WTC11 (cell line): ENCODE results near the gene MRPS22.

ENCODE experiments used
- FOXK1 ChIP-seq: sonication (generic); formaldehyde crosslinking; IDR thresholded peaks from 2 replicates; pipeline ENCODE4 v1.8.0; 2022; ENCODE audit warnings: mild to moderate bottlenecking, moderate library complexity, missing genetic modification reagents
- FOXP1 ChIP-seq: sonication (generic); formaldehyde crosslinking; IDR thresholded peaks from 2 replicates; pipeline ENCODE4 v1.8.0; 2022; ENCODE audit warnings: missing genetic modification reagents, mild to moderate bottlenecking, moderate library complexity, borderline replicate concordance
- NFYB ChIP-seq: sonication (generic); formaldehyde crosslinking; conservative IDR thresholded peaks from 2 replicates; pipeline ENCODE4 v1.8.0; 2022; ENCODE audit warnings: low read depth, missing genetic modification reagents
- NR1H2 ChIP-seq: sonication (generic); formaldehyde crosslinking; IDR thresholded peaks from 2 replicates; pipeline ENCODE4 v1.9.0; 2021; ENCODE audit warnings: mild to moderate bottlenecking, moderate library complexity, missing genetic modification reagents
- SP1 ChIP-seq: sonication (generic); formaldehyde crosslinking; conservative IDR thresholded peaks from 2 replicates; pipeline ENCODE4 v1.8.1; 2022; ENCODE audit warnings: missing genetic modification reagents
- TF ChIP-seq, protein P1 (sequence below): sonication (generic); formaldehyde crosslinking; IDR thresholded peaks from 2 replicates; pipeline ENCODE4 v1.8.1; 2023; ENCODE audit warnings: mild to moderate bottlenecking, missing genetic modification reagents, borderline replicate concordance
- TF ChIP-seq, protein P2 (sequence below): sonication (generic); formaldehyde crosslinking; IDR thresholded peaks from 2 replicates; pipeline ENCODE4 v1.8.1; 2022; ENCODE audit warnings: missing genetic modification reagents, borderline replicate concordance
- TF ChIP-seq, protein P3 (sequence below): fragments of 200-600 bp; IDR thresholded peaks from 2 replicates; pipeline ENCODE4 v1.8.0; 2022; ENCODE audit warnings: antibody characterized with exemption
- TF ChIP-seq, protein P4 (sequence below): sonication (generic); formaldehyde crosslinking; IDR thresholded peaks from 2 replicates; pipeline ENCODE4 v1.8.1; 2023; ENCODE audit warnings: mild to moderate bottlenecking, missing genetic modification reagents, moderate library complexity
- TF ChIP-seq, protein P5 (sequence below): sonication (generic); formaldehyde crosslinking; IDR thresholded peaks from 2 replicates; pipeline ENCODE4 v1.8.1; 2022; ENCODE audit warnings: mild to moderate bottlenecking, moderate library complexity, missing genetic modification reagents
- TF ChIP-seq, protein P6 (sequence below): sonication (generic); formaldehyde crosslinking; IDR thresholded peaks from 2 replicates; pipeline ENCODE4 v1.8.0; 2022; ENCODE audit warnings: mild to moderate bottlenecking, missing genetic modification reagents

DNA sequence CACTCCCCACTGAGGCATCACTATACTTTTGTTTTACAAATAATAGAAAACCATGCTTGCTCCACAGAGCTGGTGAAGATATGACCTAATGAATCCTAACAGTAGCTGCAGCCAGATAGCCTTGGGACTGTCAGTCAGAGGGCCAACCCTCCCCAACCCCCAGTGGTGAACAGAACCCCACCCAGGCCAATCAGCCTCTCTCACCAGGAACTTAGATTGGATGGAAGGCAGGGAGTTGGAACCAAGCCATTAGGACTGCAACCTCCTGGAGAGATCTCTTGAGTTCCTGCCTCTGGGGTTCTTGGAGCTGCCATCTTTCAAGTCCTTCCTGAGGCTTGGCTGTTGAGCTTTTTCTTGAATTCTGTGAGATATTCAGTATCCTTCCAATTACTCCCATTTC, 3.0 kb upstream of the MRPS22 start:
- TF ChIP-seq FOXK1 (CRISPR knock-in tag) = no peak
- TF ChIP-seq, protein P1, sequence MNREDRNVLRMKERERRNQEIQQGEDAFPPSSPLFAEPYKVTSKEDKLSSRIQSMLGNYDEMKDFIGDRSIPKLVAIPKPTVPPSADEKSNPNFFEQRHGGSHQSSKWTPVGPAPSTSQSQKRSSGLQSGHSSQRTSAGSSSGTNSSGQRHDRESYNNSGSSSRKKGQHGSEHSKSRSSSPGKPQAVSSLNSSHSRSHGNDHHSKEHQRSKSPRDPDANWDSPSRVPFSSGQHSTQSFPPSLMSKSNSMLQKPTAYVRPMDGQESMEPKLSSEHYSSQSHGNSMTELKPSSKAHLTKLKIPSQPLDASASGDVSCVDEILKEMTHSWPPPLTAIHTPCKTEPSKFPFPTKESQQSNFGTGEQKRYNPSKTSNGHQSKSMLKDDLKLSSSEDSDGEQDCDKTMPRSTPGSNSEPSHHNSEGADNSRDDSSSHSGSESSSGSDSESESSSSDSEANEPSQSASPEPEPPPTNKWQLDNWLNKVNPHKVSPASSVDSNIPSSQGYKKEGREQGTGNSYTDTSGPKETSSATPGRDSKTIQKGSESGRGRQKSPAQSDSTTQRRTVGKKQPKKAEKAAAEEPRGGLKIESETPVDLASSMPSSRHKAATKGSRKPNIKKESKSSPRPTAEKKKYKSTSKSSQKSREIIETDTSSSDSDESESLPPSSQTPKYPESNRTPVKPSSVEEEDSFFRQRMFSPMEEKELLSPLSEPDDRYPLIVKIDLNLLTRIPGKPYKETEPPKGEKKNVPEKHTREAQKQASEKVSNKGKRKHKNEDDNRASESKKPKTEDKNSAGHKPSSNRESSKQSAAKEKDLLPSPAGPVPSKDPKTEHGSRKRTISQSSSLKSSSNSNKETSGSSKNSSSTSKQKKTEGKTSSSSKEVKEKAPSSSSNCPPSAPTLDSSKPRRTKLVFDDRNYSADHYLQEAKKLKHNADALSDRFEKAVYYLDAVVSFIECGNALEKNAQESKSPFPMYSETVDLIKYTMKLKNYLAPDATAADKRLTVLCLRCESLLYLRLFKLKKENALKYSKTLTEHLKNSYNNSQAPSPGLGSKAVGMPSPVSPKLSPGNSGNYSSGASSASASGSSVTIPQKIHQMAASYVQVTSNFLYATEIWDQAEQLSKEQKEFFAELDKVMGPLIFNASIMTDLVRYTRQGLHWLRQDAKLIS (CRISPR knock-in tag) = no peak
- no peak for TF ChIP-seq NR1H2
- no peak for TF ChIP-seq SP1 (CRISPR knock-in tag)
- TF ChIP-seq, protein P2, sequence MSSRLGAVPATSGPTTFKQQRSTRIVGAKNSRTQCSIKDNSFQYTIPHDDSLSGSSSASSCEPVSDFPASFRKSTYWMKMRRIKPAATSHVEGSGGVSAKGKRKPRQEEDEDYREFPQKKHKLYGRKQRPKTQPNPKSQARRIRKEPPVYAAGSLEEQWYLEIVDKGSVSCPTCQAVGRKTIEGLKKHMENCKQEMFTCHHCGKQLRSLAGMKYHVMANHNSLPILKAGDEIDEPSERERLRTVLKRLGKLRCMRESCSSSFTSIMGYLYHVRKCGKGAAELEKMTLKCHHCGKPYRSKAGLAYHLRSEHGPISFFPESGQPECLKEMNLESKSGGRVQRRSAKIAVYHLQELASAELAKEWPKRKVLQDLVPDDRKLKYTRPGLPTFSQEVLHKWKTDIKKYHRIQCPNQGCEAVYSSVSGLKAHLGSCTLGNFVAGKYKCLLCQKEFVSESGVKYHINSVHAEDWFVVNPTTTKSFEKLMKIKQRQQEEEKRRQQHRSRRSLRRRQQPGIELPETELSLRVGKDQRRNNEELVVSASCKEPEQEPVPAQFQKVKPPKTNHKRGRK (CRISPR knock-in tag) = no peak
- TF ChIP-seq, protein P3, sequence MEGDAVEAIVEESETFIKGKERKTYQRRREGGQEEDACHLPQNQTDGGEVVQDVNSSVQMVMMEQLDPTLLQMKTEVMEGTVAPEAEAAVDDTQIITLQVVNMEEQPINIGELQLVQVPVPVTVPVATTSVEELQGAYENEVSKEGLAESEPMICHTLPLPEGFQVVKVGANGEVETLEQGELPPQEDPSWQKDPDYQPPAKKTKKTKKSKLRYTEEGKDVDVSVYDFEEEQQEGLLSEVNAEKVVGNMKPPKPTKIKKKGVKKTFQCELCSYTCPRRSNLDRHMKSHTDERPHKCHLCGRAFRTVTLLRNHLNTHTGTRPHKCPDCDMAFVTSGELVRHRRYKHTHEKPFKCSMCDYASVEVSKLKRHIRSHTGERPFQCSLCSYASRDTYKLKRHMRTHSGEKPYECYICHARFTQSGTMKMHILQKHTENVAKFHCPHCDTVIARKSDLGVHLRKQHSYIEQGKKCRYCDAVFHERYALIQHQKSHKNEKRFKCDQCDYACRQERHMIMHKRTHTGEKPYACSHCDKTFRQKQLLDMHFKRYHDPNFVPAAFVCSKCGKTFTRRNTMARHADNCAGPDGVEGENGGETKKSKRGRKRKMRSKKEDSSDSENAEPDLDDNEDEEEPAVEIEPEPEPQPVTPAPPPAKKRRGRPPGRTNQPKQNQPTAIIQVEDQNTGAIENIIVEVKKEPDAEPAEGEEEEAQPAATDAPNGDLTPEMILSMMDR = no peak
- TF ChIP-seq NFYB (CRISPR knock-in tag) = no peak
- TF ChIP-seq, protein P4, sequence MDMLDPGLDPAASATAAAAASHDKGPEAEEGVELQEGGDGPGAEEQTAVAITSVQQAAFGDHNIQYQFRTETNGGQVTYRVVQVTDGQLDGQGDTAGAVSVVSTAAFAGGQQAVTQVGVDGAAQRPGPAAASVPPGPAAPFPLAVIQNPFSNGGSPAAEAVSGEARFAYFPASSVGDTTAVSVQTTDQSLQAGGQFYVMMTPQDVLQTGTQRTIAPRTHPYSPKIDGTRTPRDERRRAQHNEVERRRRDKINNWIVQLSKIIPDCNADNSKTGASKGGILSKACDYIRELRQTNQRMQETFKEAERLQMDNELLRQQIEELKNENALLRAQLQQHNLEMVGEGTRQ (CRISPR knock-in tag) = no peak
- TF ChIP-seq, protein P5, sequence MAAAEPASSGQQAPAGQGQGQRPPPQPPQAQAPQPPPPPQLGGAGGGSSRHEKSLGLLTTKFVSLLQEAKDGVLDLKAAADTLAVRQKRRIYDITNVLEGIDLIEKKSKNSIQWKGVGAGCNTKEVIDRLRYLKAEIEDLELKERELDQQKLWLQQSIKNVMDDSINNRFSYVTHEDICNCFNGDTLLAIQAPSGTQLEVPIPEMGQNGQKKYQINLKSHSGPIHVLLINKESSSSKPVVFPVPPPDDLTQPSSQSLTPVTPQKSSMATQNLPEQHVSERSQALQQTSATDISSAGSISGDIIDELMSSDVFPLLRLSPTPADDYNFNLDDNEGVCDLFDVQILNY (CRISPR knock-in tag) = no peak
- no peak for TF ChIP-seq FOXP1 (CRISPR knock-in tag)
- TF ChIP-seq, protein P6, sequence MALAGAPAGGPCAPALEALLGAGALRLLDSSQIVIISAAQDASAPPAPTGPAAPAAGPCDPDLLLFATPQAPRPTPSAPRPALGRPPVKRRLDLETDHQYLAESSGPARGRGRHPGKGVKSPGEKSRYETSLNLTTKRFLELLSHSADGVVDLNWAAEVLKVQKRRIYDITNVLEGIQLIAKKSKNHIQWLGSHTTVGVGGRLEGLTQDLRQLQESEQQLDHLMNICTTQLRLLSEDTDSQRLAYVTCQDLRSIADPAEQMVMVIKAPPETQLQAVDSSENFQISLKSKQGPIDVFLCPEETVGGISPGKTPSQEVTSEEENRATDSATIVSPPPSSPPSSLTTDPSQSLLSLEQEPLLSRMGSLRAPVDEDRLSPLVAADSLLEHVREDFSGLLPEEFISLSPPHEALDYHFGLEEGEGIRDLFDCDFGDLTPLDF (CRISPR knock-in tag) = no peak
